SHP77 (cell line): ENCODE measurements around the gene GCLC.
"Not testable (repeated sequence)": the region's sequence is repeated elsewhere in the genome, so short reads cannot be mapped to it uniquely, and the experiment has no call there.

Source experiments
- DNase-seq, 2 experiments: peaks; one replicate each; lab custom pipeline; 2025; lab: John Stamatoyannopoulos, UW

GCLC gene

GRCh38 chr6:53544470-53545308 is at the start of gene GCLC:
Gene GCLC (minus strand): TSS chr6:53545101. CDS start chr6:53544645, 456 bp downstream.
- peak; percentile 89 to 91 for DNase-seq

- no peak for DNase-seq
Measured at GRCh38 chr6:53594596-53594995, 49.7 kb upstream of the GCLC start.

- no peak for DNase-seq
Measured at GRCh38 chr6:53593001-53593488, 48.1 kb upstream of the GCLC start.

- no peak for DNase-seq
Measured at GRCh38 chr6:53591873-53592272, 47.0 kb upstream of the GCLC start.

GRCh38 chr6:53588816-53589509 is 44.1 kb upstream of the GCLC start:
- DNase-seq, result no peak

GRCh38 chr6:53587291-53587690 is 42.4 kb upstream of the GCLC start:
- no peak for DNase-seq

- DNase-seq, result no peak
Measured at GRCh38 chr6:53585208-53585900, 40.5 kb upstream of the GCLC start.

GRCh38 chr6:53584726-53585125 is 39.8 kb upstream of the GCLC start:
- no peak for DNase-seq

GRCh38 chr6:53583451-53583850 is 38.5 kb upstream of the GCLC start:
- DNase-seq, result no peak

- DNase-seq, result no peak
Measured at GRCh38 chr6:53582963-53583362, 38.1 kb upstream of the GCLC start.

GRCh38 chr6:53581856-53582255 is 37.0 kb upstream of the GCLC start:
- DNase-seq, result no peak

GRCh38 chr6:53581173-53581773 is 36.4 kb upstream of the GCLC start:
- DNase-seq, result no peak

GRCh38 chr6:53579338-53579737 is 34.4 kb upstream of the GCLC start:
- no peak for DNase-seq

- DNase-seq, result no peak
Measured at GRCh38 chr6:53578371-53578770, 33.5 kb upstream of the GCLC start.

- no peak for DNase-seq
Measured at GRCh38 chr6:53573299-53573698, 28.4 kb upstream of the GCLC start.

GRCh38 chr6:53572379-53572778 is 27.5 kb upstream of the GCLC start:
- not testable (repeated sequence) for DNase-seq

- DNase-seq, result no peak
Measured at GRCh38 chr6:53568776-53569616, 24.1 kb upstream of the GCLC start.

- DNase-seq, result no peak
Measured at GRCh38 chr6:53567701-53568100, 22.8 kb upstream of the GCLC start.

GRCh38 chr6:53566755-53567154 is 21.9 kb upstream of the GCLC start:
- peak in 1 of 2 experiments; percentile 14 for DNase-seq

- DNase-seq, result no peak
Measured at GRCh38 chr6:53565886-53566285, 21.0 kb upstream of the GCLC start.

GRCh38 chr6:53564401-53565065 is 19.6 kb upstream of the GCLC start:
- no peak for DNase-seq
